Liver (tissue), 9 donors: ENCODE measurements around the gene MICAL2. TPM values are rescaled to one million over a fixed set of nuclear protein-coding genes. Genes with fewer than 3 reads are reported as not detected.

Source experiments
- DNase-seq: peaks from one replicate; pipeline ENCODE4 v3.0.0-alpha.2; 2017; ENCODE audit warnings: low spot score
- H3K27ac ChIP-seq, 2 donors: one replicate each; pipeline ENCODE4 v1.7.0; 2013; ENCODE audit warnings: inconsistent platforms in 2 of 2, low read length in 2 of 2, control low read depth in 1 of 2, low read depth in 1 of 2, mild to moderate bottlenecking in 1 of 2
- H3K27me3 ChIP-seq, 4 donors: one replicate each; pipeline versions ENCODE4 v1.6.1 to v1.7.0; 2013; ENCODE audit warnings: low read length in 3 of 4, inconsistent platforms in 1 of 4, mild to moderate bottlenecking in 1 of 4, moderate library complexity in 1 of 4; ENCODE audit not compliant: control insufficient read depth in 4 of 4, insufficient read depth in 4 of 4
- H3K36me3 ChIP-seq, 4 donors: one replicate each; pipeline versions ENCODE4 v1.6.1 to v1.7.0; 2013; ENCODE audit warnings: low read length in 3 of 4, mild to moderate bottlenecking in 3 of 4, low read depth in 1 of 4, moderate library complexity in 1 of 4; ENCODE audit not compliant: control insufficient read depth in 4 of 4, insufficient read depth in 3 of 4
- H3K4me1 ChIP-seq, 4 donors: one replicate each; pipeline versions ENCODE4 v1.6.1 to v1.7.0; 2013; ENCODE audit warnings: low read length in 3 of 4, mild to moderate bottlenecking in 3 of 4, moderate library complexity in 1 of 4; ENCODE audit not compliant: control insufficient read depth in 4 of 4, insufficient read depth in 4 of 4
- H3K4me3 ChIP-seq, 3 donors: one replicate each; pipeline versions ENCODE4 v1.6.1 to v1.7.0; 2013; ENCODE audit warnings: low read length in 3 of 3, control low read depth in 1 of 3, low read depth in 1 of 3, mild to moderate bottlenecking in 1 of 3
- H3K9ac ChIP-seq, 2 donors: one replicate each; pipeline ENCODE4 v1.7.0; 2013; ENCODE audit warnings: low read length in 2 of 2, mild to moderate bottlenecking in 2 of 2, moderate library complexity in 2 of 2, control low read depth in 1 of 2, low read depth in 1 of 2
- H3K9me3 ChIP-seq, 4 donors: one replicate each; pipeline versions ENCODE4 v1.6.1 to v1.7.0; 2013; ENCODE audit warnings: low read length in 3 of 4; ENCODE audit not compliant: control insufficient read depth in 4 of 4
- EGR1 ChIP-seq, 2 donors: IDR thresholded peaks; 2 replicates each; pipeline ENCODE4 v1.6.1; 2016 to 2018; ENCODE audit warnings: antibody characterized with exemption in 2 of 2, low read depth in 2 of 2
- FOXA1 ChIP-seq: IDR thresholded peaks from 2 replicates; pipeline ENCODE4 v1.6.1; 2016; ENCODE audit warnings: antibody characterized with exemption
- HNF4A ChIP-seq, 2 donors: conservative IDR thresholded peaks; 2 replicates each; pipeline ENCODE4 v1.6.1; 2016; ENCODE audit warnings: antibody characterized with exemption in 2 of 2, mild to moderate bottlenecking in 2 of 2
- HNF4G ChIP-seq: IDR thresholded peaks from 2 replicates; pipeline ENCODE4 v1.6.1; 2016; ENCODE audit warnings: antibody characterized with exemption
- JUND ChIP-seq, 2 donors: IDR thresholded peaks; 2 replicates each; pipeline ENCODE4 v1.6.1; 2016; ENCODE audit warnings: antibody characterized with exemption in 2 of 2
- NR2F2 ChIP-seq: IDR thresholded peaks from 2 replicates; pipeline ENCODE4 v1.6.1; 2016; ENCODE audit warnings: antibody characterized with exemption
- RAD21 ChIP-seq, 2 donors: IDR thresholded peaks; 2 replicates each; pipeline ENCODE4 v1.6.1; 2016; ENCODE audit warnings: antibody characterized with exemption in 2 of 2, mild to moderate bottlenecking in 2 of 2
- RXRA ChIP-seq, 2 donors: IDR thresholded peaks; 2 replicates each; pipeline ENCODE4 v1.6.1; 2017 to 2018; ENCODE audit warnings: antibody characterized with exemption in 2 of 2, mild to moderate bottlenecking in 1 of 2
- SP1 ChIP-seq: IDR thresholded peaks from 2 replicates; pipeline ENCODE4 v1.6.1; 2018; ENCODE audit warnings: antibody characterized with exemption, mild to moderate bottlenecking
- TAF1 ChIP-seq: conservative IDR thresholded peaks from 2 replicates; pipeline ENCODE4 v1.6.1; 2016; ENCODE audit warnings: antibody characterized with exemption, mild to moderate bottlenecking
- YY1 ChIP-seq: IDR thresholded peaks from 2 replicates; pipeline ENCODE4 v1.6.1; 2016; ENCODE audit warnings: antibody characterized with exemption, mild to moderate bottlenecking
- WGBS: extraction: QIAGEN DNeasy Blood & Tissue Kit; methylation state at CpG from one replicate; pipeline ENCODE4 v1.1.7; 2013; 5-methylcytosine and 5-hydroxymethylcytosine counted together
- polyA plus RNA-seq, 2 donors: library from polyadenylated mRNA; stranded (reverse) in 1 of 2; unstranded in 1 of 2; fragments of 200-250 nt in 1 of 2; fragments of >200 nt in 1 of 2; fragmentation: Nextera tagmentation in 1 of 2; extraction: Ambion mirVana in 1 of 2; gene quantifications; one replicate each; pipeline versions ENCODE4 v1.2.1 to v1.2.3, GENCODE V29; 2013 to 2015
- total RNA-seq, 2 donors: library from RNA; depleted of rRNA; stranded (reverse); fragments of >200 nt; gene quantifications; one replicate each; pipeline ENCODE4 v1.2.3, GENCODE V29; 2014
- TF ChIP-seq, protein P1 (sequence below): fragments of 150-350 bp; IDR thresholded peaks from 2 replicates; pipeline ENCODE4 v1.5.1; 2017; ENCODE audit warnings: improper control_type of control experiment, low read depth, low read length; ENCODE audit not compliant: missing input control
- TF ChIP-seq, protein P2 (sequence below): IDR thresholded peaks from 2 replicates; pipeline ENCODE4 v1.6.1; 2016; ENCODE audit warnings: antibody characterized with exemption
- TF ChIP-seq, protein P3 (sequence below): IDR thresholded peaks from 2 replicates; pipeline ENCODE4 v1.6.1; 2016; ENCODE audit warnings: antibody characterized with exemption
- donor health status: healthy.
- donor health status: healthy.
- donor health status: healthy.
- donor health status: healthy.
- donor health status: healthy.

Gene MICAL2
- total and polyA plus RNA-seq, 4 donors: 17.5 to 113 (median 42.9) TPM

DNA sequence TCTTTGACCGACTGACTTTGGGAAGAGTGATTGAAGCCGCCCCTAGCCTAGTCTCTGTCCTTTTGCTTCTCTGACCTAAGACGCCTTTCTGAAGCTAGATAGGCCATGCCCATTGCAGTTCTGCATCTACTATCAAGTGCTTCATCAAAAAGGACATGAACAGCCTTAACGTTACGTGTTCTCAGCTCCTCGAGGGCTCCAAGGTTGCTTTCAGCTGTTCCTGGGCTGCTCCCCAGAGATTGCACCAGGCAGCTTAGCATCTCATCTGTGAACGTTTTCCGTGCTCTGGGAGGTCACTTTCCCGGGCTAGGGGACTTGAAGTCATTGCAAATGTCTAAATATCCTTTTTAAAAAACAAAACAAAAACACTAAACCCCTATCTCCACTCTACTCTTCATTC, 13.9 kb downstream of the MICAL2 start:
- peaks cover 0 to 7% (median 3%) of the 10 kb centered on the region in 4 donors for H3K4me1 ChIP-seq
- H3K27me3 ChIP-seq: no peaks in the 10 kb centered on the region
- no peaks in the 10 kb centered on the region for H3K9me3 ChIP-seq
- no peak overlapping the region for H3K27ac ChIP-seq
- 88% methylated on average over 9 of the region's 9 CpGs for WGBS
- no peak overlapping the region for H3K9ac ChIP-seq
- H3K4me3 ChIP-seq: no peak overlapping the region
- no peak for DNase-seq
- TF ChIP-seq EGR1 (IDR thresholded peaks at IDR 0.05; ENCODE audit: low read depth in 2 of 2): no peak
- no peak for TF ChIP-seq SP1
- TF ChIP-seq HNF4A (conservative IDR thresholded peaks at IDR 0.05): no peak
- TF ChIP-seq JUND (IDR thresholded peaks at IDR 0.05): no peak
- no peak for TF ChIP-seq RXRA (IDR thresholded peaks at IDR 0.05)
- TF ChIP-seq HNF4G: no peak
- no peak for TF ChIP-seq FOXA1
- TF ChIP-seq YY1: no peak
- TF ChIP-seq NR2F2: no peak
- no peak for TF ChIP-seq RAD21 (IDR thresholded peaks at IDR 0.05)
- TF ChIP-seq, protein P1, sequence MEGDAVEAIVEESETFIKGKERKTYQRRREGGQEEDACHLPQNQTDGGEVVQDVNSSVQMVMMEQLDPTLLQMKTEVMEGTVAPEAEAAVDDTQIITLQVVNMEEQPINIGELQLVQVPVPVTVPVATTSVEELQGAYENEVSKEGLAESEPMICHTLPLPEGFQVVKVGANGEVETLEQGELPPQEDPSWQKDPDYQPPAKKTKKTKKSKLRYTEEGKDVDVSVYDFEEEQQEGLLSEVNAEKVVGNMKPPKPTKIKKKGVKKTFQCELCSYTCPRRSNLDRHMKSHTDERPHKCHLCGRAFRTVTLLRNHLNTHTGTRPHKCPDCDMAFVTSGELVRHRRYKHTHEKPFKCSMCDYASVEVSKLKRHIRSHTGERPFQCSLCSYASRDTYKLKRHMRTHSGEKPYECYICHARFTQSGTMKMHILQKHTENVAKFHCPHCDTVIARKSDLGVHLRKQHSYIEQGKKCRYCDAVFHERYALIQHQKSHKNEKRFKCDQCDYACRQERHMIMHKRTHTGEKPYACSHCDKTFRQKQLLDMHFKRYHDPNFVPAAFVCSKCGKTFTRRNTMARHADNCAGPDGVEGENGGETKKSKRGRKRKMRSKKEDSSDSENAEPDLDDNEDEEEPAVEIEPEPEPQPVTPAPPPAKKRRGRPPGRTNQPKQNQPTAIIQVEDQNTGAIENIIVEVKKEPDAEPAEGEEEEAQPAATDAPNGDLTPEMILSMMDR: no peak
- no peaks in the 10 kb centered on the region for H3K36me3 ChIP-seq

DNA sequence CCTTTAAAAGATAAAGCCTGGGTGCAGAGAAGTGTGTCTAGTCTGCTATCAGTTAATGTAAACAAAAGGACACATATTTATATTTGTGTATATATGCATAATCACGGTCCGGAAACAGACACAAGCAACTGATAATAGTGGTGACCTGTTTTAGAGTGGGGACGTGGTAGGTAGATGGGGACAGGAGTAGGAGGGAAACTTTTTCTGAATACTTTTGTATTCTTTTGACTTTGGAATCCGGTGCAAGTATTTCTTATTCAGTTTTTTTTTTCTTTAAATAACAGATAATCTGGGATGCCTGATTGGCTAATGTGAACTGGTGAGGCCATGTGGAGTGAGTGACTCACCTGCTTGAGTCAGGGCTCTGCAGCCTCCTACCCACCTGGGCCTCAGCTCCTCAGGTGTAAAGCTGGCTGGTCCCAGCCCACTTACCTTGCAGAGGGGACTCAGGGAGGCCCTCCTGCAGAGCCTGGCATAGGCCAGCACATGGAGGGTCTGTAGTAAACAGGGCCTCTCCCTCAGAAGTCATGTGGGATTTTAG, 15.3 kb downstream of the MICAL2 start:
- H3K27ac ChIP-seq: no peak overlapping the region
- H3K4me3 ChIP-seq: no peak overlapping the region
- H3K4me1 ChIP-seq: peaks cover 0 to 7% (median under 1%) of the 10 kb centered on the region in 4 donors
- no peaks in the 10 kb centered on the region for H3K9me3 ChIP-seq
- no peak overlapping the region for H3K9ac ChIP-seq
- no peak for DNase-seq
- no peaks in the 10 kb centered on the region for H3K36me3 ChIP-seq
- no peaks in the 10 kb centered on the region for H3K27me3 ChIP-seq
- 58% methylated on average over 4 of the region's 4 CpGs for WGBS
- TF ChIP-seq, protein P1: no peak
- TF ChIP-seq HNF4A (conservative IDR thresholded peaks at IDR 0.05): no peak
- TF ChIP-seq RAD21 (IDR thresholded peaks at IDR 0.05): no peak
- TF ChIP-seq YY1: no peak
- no peak for TF ChIP-seq FOXA1
- no peak for TF ChIP-seq NR2F2
- TF ChIP-seq, protein P2, sequence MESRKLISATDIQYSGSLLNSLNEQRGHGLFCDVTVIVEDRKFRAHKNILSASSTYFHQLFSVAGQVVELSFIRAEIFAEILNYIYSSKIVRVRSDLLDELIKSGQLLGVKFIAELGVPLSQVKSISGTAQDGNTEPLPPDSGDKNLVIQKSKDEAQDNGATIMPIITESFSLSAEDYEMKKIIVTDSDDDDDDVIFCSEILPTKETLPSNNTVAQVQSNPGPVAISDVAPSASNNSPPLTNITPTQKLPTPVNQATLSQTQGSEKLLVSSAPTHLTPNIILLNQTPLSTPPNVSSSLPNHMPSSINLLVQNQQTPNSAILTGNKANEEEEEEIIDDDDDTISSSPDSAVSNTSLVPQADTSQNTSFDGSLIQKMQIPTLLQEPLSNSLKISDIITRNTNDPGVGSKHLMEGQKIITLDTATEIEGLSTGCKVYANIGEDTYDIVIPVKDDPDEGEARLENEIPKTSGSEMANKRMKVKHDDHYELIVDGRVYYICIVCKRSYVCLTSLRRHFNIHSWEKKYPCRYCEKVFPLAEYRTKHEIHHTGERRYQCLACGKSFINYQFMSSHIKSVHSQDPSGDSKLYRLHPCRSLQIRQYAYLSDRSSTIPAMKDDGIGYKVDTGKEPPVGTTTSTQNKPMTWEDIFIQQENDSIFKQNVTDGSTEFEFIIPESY: no peak
- no peak for TF ChIP-seq RXRA (IDR thresholded peaks at IDR 0.05)
- TF ChIP-seq, protein P3, sequence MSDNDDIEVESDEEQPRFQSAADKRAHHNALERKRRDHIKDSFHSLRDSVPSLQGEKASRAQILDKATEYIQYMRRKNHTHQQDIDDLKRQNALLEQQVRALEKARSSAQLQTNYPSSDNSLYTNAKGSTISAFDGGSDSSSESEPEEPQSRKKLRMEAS: no peak
- TF ChIP-seq SP1: no peak
- TF ChIP-seq TAF1: no peak
